ENCODE measurements around the gene DAZAP2.
"Not testable (repeated sequence)": the region's sequence is repeated elsewhere in the genome, so short reads cannot be mapped to it uniquely, and the experiment has no call there.

The DAZAP2 gene

DNA sequence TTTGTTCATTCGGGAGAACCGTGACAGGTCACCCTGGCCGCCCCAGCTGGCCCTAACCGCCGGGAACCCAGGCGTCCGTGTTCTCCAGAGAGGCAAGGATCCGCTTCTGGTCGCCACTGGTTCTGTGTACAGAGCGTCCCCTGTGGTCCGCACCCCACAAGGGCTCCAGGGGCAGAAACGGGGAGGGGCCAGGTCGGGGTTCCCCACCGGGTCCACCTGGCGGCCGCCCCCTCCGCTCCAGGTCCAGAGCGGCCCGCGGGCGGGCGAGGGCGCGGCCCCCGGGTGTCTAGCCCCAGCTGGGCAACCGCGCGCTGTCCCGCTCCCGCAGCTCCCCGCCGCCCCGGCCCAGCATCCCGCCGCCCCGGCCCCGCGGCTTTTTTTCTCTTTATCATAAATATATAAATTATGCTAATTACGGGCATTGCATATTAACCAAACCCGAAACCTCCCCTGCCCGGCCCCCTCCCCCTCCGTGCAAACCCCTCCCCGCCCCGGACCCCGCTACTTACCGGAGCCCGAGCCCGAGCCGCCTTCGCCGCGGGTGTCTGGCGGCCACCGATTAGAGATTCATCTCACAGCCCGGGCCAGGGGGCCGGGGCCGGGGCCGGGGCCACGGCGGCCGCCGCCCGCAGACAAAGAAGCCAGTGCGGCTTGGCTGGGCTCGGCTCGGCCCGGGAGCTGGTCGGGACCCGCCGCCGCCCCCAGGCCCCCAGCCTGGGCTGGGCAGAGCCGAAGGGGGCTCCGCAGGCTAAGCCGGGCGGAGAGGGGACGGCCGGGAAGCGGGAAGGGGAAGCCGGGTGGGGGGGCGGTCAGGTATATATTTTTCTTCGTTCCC, 21.3 kb upstream of the DAZAP2 start:
- in situ Hi-C loops (cut with MboI; ENCODE audit: low sequenced_read_pairs) = no loop called here

- in situ Hi-C loops (cut with MboI; ENCODE audit: low sequenced_read_pairs) = no loop called here
Measured at GRCh38 chr12:51217968-51218606, 20.5 kb upstream of the DAZAP2 start, which contains the start of gene POU6F1. POU6F1 (minus strand) TSS chr12:51218062; CDS start chr12:51206836, 11,226 bp downstream.

GRCh38 chr12:51218607-51219161, 19.9 kb upstream of the DAZAP2 start:
- in situ Hi-C loops (cut with MboI; ENCODE audit: low sequenced_read_pairs) = no loop called here

GRCh38 chr12:51219322-51219721, 19.3 kb upstream of the DAZAP2 start:
- in situ Hi-C loops (cut with MboI; ENCODE audit: low sequenced_read_pairs) = no loop called here

DNA sequence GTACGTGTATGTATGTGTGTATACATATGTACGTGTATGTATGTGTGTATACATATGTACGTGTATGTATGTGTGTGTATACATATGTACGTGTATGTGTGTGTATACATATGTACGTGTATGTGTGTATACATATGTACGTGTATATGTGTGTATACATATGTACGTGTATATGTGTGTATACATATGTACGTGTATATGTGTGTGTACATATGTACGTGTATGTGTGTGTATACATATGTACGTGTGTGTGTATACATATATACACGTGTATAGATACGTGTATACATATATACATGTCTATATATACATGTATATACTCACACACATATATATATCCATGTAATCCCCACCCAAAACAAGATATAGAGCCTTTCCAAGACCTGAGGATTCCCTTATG, 18.8 kb upstream of the DAZAP2 start:
- in situ Hi-C loops (cut with MboI; ENCODE audit: low sequenced_read_pairs) = not testable (repeated sequence)

DNA sequence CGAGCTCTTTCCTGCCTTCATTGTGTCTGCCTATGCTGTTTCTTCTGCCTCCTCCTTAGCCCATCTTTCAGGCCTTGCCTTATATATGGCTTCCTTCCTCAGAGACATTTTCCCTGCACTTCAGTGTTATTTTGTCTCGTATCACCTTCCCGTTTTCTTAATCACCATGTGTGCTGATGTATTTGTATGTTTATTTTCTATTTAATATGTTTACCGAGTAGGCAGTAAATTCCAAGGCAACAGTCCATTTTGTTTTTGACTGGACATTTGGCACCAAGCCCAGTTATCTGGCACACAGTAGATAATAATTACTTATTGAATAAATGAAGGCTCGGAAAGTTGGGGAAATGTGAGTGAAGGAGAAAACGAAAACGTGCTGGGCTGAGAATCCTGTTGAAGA, 16.2 kb upstream of the DAZAP2 start:
- in situ Hi-C loops (cut with MboI; ENCODE audit: low sequenced_read_pairs) = no loop called here

GRCh38 chr12:51224625-51225024, 14.0 kb upstream of the DAZAP2 start:
- in situ Hi-C loops (cut with MboI; ENCODE audit: low sequenced_read_pairs) = no loop called here

- in situ Hi-C loops (cut with MboI; ENCODE audit: low sequenced_read_pairs) = no loop called here
Measured at GRCh38 chr12:51225234-51225633, 13.4 kb upstream of the DAZAP2 start.

GRCh38 chr12:51225771-51226170, 12.9 kb upstream of the DAZAP2 start:
- in situ Hi-C loops (cut with MboI; ENCODE audit: low sequenced_read_pairs) = no loop called here

- in situ Hi-C loops (cut with MboI; ENCODE audit: low sequenced_read_pairs) = not testable (repeated sequence)
Measured at GRCh38 chr12:51227112-51227511, 11.5 kb upstream of the DAZAP2 start.

- in situ Hi-C loops (cut with MboI; ENCODE audit: low sequenced_read_pairs) = no loop called here
Measured at GRCh38 chr12:51227962-51228361, 10.7 kb upstream of the DAZAP2 start.

GRCh38 chr12:51229116-51229809, 9.4 kb upstream of the DAZAP2 start:
- in situ Hi-C loops (cut with MboI; ENCODE audit: low sequenced_read_pairs) = no loop called here

GRCh38 chr12:51232642-51233041, 6.0 kb upstream of the DAZAP2 start:
- in situ Hi-C loops (cut with MboI; ENCODE audit: low sequenced_read_pairs) = no loop called here

DNA sequence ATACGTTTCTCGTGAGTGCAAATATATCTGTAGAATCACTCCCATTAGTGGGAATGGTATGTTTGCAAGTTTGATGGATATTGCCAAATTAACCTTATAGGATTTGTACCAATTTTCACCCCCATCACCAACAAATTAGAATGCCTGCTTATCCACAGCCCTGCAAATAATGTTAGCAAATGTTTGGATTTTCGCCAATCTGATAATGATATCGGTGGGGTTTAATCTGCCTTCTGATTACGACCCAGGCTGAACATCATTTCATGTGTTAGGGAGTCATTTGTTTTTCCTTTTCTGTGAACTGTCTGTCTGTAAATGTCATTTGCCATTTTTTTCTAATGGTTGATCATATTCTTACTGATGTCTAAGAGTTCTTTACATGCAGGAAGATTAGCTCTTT, 4.1 kb upstream of the DAZAP2 start:
- in situ Hi-C loops (cut with MboI; ENCODE audit: low sequenced_read_pairs) = no loop called here

DNA sequence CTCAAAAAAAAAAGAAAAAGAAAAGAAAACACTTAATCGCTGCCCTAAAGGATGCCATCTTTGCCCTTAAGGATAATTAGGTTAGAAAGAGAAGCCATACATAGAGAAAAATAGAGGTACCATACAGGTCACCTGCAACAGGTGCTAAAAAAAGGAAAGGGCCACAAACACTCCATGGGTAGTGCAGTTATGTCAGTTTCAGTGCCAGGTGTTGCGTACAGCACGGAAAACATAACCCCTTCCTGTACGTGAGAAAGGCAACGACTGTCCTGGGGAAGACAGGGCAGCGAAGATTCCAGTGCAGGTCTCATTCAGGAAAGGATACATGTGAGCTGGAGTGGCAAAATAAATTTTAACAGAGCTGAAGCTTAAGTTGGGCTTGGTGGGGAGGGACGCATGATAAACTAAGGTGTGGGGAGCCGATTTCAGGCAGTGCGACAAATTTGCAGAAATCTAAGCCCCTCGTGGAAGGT, 553 bp upstream of the DAZAP2 start:
- in situ Hi-C loops (cut with MboI; ENCODE audit: low sequenced_read_pairs) = no loop called here

DNA sequence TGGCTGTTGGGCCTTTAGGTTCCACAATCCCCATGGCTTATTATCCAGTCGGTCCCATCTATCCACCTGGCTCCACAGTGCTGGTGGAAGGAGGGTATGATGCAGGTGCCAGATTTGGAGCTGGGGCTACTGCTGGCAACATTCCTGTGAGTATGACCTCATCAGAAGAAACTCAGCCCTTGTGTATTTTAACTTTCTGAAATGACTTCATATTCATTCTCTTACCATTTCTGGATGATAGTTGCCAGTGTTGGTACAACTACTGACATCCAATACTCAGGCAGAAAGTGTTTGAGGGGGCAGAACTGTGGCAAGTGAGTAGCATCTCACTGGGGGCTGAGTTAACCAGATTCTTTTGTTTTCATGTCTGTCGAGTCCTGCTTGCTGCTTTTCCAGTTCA, 2.3 kb downstream of the DAZAP2 start:
- in situ Hi-C loops (cut with MboI; ENCODE audit: low sequenced_read_pairs) = no loop called here

DNA sequence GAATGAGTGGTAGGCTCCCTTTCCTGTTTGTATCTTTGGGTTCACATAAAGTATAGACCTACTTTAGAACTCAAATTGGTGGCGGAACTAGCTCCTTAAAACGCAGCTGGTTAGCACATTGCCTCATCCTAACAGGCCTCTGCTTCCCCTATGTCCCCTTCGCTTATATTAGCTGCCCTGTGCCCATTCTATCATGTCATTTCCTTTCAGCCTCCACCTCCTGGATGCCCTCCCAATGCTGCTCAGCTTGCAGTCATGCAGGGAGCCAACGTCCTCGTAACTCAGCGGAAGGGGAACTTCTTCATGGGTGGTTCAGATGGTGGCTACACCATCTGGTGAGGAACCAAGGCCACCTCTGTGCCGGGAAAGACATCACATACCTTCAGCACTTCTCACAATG, 3.5 kb downstream of the DAZAP2 start:
- in situ Hi-C loops (cut with MboI; ENCODE audit: low sequenced_read_pairs) = no loop called here

DNA sequence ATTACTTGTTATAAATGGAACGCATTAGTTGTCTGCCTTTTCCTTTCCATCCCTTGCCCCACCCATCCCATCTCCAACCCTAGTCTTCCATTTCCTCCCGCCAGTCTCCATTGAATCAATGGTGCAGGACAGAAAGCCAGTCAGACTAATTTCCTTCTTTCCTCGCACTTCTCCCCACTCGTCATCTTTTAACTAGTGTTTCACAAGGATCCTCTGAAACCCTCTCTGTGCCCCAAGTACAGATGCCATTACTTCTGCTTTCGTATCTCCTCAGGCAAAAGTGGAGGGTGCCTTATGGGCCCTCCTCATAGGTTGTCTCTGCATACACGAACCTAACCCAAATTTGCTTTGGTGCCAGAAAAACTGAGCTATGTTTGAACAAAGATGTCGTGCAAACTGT, 4.2 kb downstream of the DAZAP2 start:
- in situ Hi-C loops (cut with MboI; ENCODE audit: low sequenced_read_pairs) = no loop called here

DNA sequence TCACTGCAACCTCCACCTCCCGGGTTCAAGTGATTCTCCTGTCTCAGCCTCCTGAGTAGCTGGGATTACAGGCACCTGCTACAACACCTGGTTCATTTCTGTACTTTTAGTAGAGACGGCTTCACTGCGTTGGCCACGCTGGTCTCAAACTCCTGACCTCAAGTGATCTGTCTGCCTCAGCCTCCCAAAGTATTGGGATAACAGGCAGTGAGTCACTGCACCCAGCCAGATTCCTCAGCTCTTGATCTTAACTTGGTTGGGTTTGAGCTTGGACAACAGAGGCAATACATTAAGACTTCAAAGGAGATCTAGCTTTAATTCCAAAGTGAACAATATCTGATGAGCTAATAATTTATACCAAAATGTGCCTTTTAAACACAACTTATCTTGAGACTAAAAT, 5.6 kb downstream of the DAZAP2 start:
- in situ Hi-C loops (cut with MboI; ENCODE audit: low sequenced_read_pairs) = no loop called here

DNA sequence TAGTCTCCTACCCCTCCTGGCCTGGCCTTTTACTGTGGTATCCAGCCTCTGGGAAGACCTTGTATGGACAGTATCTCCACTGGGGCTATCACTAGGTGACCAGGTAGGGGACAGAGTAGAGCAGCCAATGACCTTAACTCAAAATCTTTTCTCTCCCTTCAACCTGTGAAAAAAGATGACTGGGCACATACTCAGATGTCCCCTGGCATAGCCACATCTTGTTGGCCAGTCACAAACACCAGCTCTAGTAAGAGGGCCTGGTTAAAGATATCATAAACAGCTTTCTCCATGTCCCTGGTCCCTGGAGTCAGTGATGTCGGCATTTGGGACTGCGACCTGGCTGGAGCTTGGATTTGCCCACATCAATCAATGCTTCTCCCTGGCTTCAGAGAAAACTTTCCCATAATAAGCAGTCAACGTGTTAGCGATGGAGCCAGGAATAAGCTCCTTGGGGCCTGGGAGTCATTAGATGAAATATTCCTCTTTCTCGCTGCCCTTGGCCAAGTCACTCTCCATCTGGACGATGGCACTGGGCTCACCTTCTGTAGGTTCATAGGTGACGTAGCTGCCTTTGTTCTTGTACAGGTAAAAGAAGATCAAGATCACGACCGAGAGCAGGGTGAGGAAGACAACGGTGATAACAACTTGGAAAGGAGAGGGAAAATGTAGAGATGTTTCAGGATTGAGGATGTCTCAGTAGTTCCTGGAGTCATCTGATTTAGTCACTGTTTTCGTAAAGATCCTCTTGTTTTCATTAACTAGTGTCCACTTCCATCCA, 7.0 kb downstream of the DAZAP2 start:
- in situ Hi-C loops (cut with MboI; ENCODE audit: low sequenced_read_pairs) = no loop called here

Data from hTERT RPE-1 (cell line).